Pancreas (tissue), 10 donors: ENCODE data around the gene S100A1. TPM values are rescaled to one million over a fixed set of nuclear protein-coding genes. Genes with fewer than 3 reads are reported as not detected.
"Not testable (repeated sequence)": the region's sequence is repeated elsewhere in the genome, so short reads cannot be mapped to it uniquely, and the experiment has no call there.

Experiments used
- ATAC-seq, 4 donors: fragments of 200-7000 bp; cut with Tn5 transposase; one replicate each; pipeline versions ENCODE4 v1.8.0 to v1.9.1; 2020; ENCODE audit warnings: mild to moderate bottlenecking in 4 of 4, moderate library complexity in 4 of 4
- DNase-seq, 6 donors: peaks; one replicate each; pipeline ENCODE4 v3.0.0-alpha.2; 2020
- FAIRE-seq: peaks from 2 replicates; lab custom pipeline; 2012; peaks lifted over from hg19 to GRCh38; lab: Jason Lieb, UNC
- H3K27ac ChIP-seq, 4 donors: fragments of 200-600 bp; sonication (generic); 1 replicate in 3 of 4; 2 replicates in 1 of 4; pipeline versions ENCODE4 v1.5.0 to v1.8.0; 2020
- H3K27me3 ChIP-seq, 4 donors: fragments of 200-600 bp; one replicate each; pipeline ENCODE4 v1.8.0; 2021
- H3K36me3 ChIP-seq, 3 donors: fragments of 200-600 bp; sonication (generic) in 1 of 3; one replicate each; pipeline versions ENCODE4 v1.5.0 to v1.8.0; 2020 to 2021
- H3K4me1 ChIP-seq, 3 donors: fragments of 200-600 bp; one replicate each; pipeline ENCODE4 v1.8.0; 2021
- H3K4me3 ChIP-seq, 4 donors: fragments of 200-600 bp; sonication (generic) in 2 of 4; one replicate each; pipeline versions ENCODE4 v1.5.0 to v1.8.0; 2020 to 2021
- H3K9me3 ChIP-seq, 4 donors: fragments of 200-600 bp; one replicate each; pipeline ENCODE4 v1.8.0; 2021
- CTCF ChIP-seq, 4 donors: fragments of 200-600 bp; sonication (generic) in 3 of 4; IDR thresholded peaks; one replicate each; pipeline versions ENCODE4 v1.5.0 to v1.8.0; 2021; ENCODE audit warnings: antibody characterized with exemption in 4 of 4
- WGBS, 2 donors: extraction: QIAGEN DNeasy Blood & Tissue Kit; methylation state at CpG; one replicate each; pipeline ENCODE4 v1.1.7; 2013; 5-methylcytosine and 5-hydroxymethylcytosine counted together
- intact Hi-C, 3 donors: fragments of 100-400 bp; cut with DNase I; formaldehyde crosslinking; loops; one replicate each; pipeline versions ENCODE4 v1.11.1 to v1.14.2; 2022
- polyA plus RNA-seq, 2 donors: library from polyadenylated mRNA; stranded (reverse); fragments of 200-250 nt; gene quantifications; one replicate each; pipeline ENCODE4 v1.2.3, GENCODE V29; 2013
- total RNA-seq, 6 donors: library from RNA; stranded (reverse); fragmentation: NEBNext Ultra II Directional in 4 of 6; extraction: Animal tissue kit (Norgen Biotek cat#: 25700) in 4 of 6; gene quantifications; one replicate each; pipeline versions ENCODE4 v1.2.1 to v1.2.4, GENCODE V29; 2021 to 2023
- donor health status: healthy with polysubstance abuse.
- donor health status: DM: no; HTN: no; CAD: no; lungs with moderate emphysema.
- donor health status: DM: no; HTN: no; CAD: no.
- donor health status: control.
- donor health status: control.
- donor health status: Bipolar disorder and iron deficiency.
- donor health status: DM: yes; HTN: yes; CAD: no.
- donor health status: DM: no; HTN: no; CAD: no.
- donor health status: DM: no; HTN: no; CAD: no.
- donor health status: DM: yes; HTN: yes; CAD: no.

S100A1 gene
- total RNA-seq (10 to 100 TPM in 1 of 6 donors, 1 to 10 TPM in 5; 1.9 to 14.0 (median 4.0) TPM), polyA plus RNA-seq (1 to 10 TPM; 2.5 to 7.9 TPM)

- 49 to 52% methylated on average over 10 of the region's 10 CpGs for WGBS, 2 donors
- no peak for TF ChIP-seq CTCF (IDR thresholded peaks at IDR 0.05)
- Histone ChIP-seq H3K36me3 (no peaks in the 10 kb centered on the region), H3K9me3 (no peaks in the 10 kb centered on the region), H3K27ac (peak within 1 kb of the TSS; percentile 44 to 85 (median 80)), H3K4me3 (peak within 1 kb of the TSS; percentile 14 to 58 (median 31)), H3K4me1 (peaks cover 0 to 9% (median 0%) of the 10 kb centered on the region in 3 donors), H3K27me3 (no peaks in the 10 kb centered on the region)
- intact Hi-C loops = loop anchor here in 1 of 3 donors (10.0 kb wide), 1 partner anchor 53 kb away; no protein-coding TSS in a partner anchor
- peak in 2 of 4 donors; percentile 5 to 30 for ATAC-seq
- peak in 3 of 6 donors; percentile 56 to 83 (median 65) for DNase-seq
- FAIRE-seq = no peak
Measured at GRCh38 chr1:153627715-153628626, at the start of gene S100A1. S100A1 (plus strand) TSS chr1:153628434; CDS start chr1:153630522, 2,088 bp downstream.

- DNase-seq (no peak), ATAC-seq (no peak), FAIRE-seq (no peak)
- intact Hi-C loops = loop anchor here in 1 of 3 donors (10.0 kb wide), 1 partner anchor 46 kb away; the partner anchor contains the start of genes S100A1 and S100A13
- Histone ChIP-seq H3K9me3 (no peaks in the 10 kb centered on the region), H3K4me3 (no peak overlapping the region), H3K4me1 (no peaks in the 10 kb centered on the region), H3K27me3 (no peaks in the 10 kb centered on the region), H3K36me3 (no peaks in the 10 kb centered on the region), H3K27ac (no peak overlapping the region)
- no peak for TF ChIP-seq CTCF (IDR thresholded peaks at IDR 0.05)
Measured at GRCh38 chr1:153578490-153578889, 49.7 kb upstream of the S100A1 start.

GRCh38 chr1:153578936-153579335 is 49.3 kb upstream of the S100A1 start:
- ATAC-seq = no peak
- no peak overlapping the region for H3K4me3 ChIP-seq

DNA sequence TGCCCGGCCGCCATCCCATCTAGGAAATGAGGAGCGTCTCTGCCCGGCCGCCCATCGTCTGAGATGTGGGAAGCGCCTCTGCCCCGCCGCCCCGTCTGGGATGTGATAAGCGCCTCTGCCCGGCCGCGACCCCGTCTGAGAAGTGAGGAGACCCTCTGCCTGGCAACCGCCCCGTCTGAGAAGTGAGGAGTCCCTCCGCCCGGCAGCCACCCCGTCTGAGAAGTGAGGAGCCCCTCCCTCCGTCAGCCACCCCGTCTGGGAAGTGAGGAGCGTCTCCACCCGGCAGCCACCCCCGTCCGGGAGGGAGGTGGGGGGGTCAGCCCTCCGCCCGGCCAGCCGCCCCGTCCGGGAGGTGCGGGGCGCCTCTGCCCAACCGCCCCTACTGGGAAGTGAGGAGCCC is 45.4 kb upstream of the S100A1 start:
- 90 to 93% methylated on average over 32 to 34 of the region's 34 CpGs for WGBS, 2 donors
- intact Hi-C loops, ATAC-seq, FAIRE-seq, H3K4me3 ChIP-seq, H3K27me3 ChIP-seq, H3K27ac ChIP-seq, H3K36me3 ChIP-seq, H3K4me1 ChIP-seq, H3K9me3 ChIP-seq: not testable (repeated sequence)
- peak in 1 of 6 donors; percentile 54 for DNase-seq

More at GRCh38 chr1:153578936-153579335, 49.3 kb upstream of the S100A1 start:
- Histone ChIP-seq H3K27ac (no peak overlapping the region), H3K36me3 (no peaks in the 10 kb centered on the region), H3K4me1 (no peaks in the 10 kb centered on the region), H3K9me3 (no peaks in the 10 kb centered on the region), H3K27me3 (no peaks in the 10 kb centered on the region)
- 68 to 78% methylated on average over 3 of the region's 3 CpGs for WGBS, 2 donors
- no peak for DNase-seq
- intact Hi-C loops = loop anchor here in 1 of 3 donors (10.0 kb wide), 1 partner anchor 46 kb away; the partner anchor contains the start of genes S100A1 and S100A13
- no peak for TF ChIP-seq CTCF (IDR thresholded peaks at IDR 0.05)
- FAIRE-seq = no peak

- H3K27me3 ChIP-seq, H3K4me1 ChIP-seq, H3K36me3 ChIP-seq, FAIRE-seq, H3K27ac ChIP-seq, intact Hi-C loops, DNase-seq, H3K9me3 ChIP-seq, H3K4me3 ChIP-seq, ATAC-seq: not testable (repeated sequence)
- WGBS, 2 donors = 67 to 82% methylated on average over 2 of the region's 3 CpGs
Measured at GRCh38 chr1:153583514-153583913, 44.7 kb upstream of the S100A1 start.
